HG03095 (cell line): ENCODE measurements around the gene SLC48A1.

Experiments used
- ATAC-seq: cut with Tn5 transposase; IDR thresholded peaks from one replicate; pipeline ENCODE4 v1.9.1; 2021; ENCODE audit warnings: moderate library complexity; ENCODE audit not compliant: unreplicated experiment

The SLC48A1 gene

DNA sequence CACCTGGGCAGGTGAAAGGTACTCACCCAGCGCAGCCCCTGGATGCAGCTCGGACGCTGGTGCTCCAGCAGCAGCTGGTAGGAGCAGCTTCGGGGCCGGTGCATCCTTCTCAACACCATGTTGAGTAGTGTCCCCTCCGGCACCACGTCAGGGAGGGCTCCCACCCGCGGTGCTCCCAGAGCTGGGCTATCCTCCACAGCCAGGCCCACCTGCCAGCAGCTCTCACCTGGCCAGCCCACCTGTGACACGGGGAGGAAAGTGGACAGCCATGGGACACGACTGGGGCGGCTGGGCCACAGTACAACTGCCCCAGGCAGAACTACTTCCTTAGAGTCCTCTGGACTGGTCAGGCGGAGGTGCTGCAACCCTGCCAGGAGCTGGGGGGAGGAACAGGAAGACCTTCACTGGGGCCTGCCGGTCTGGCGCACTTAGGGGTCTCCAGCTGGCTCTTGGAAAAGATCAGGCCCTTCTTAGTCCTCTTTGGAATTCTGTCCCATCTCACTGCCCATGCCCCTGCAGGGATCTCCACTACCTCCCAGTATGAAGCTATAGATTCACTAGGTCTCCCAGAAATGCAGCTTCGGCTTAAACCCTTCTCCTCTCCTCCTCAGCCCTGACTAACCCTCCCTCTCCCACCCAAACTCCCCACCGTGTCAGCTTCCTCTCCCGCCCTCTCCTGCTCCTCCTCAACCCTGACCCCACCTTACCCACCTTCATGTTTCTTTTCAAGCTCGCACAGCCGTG lies 15.0 kb upstream of the SLC48A1 start:
- no peak for ATAC-seq

DNA sequence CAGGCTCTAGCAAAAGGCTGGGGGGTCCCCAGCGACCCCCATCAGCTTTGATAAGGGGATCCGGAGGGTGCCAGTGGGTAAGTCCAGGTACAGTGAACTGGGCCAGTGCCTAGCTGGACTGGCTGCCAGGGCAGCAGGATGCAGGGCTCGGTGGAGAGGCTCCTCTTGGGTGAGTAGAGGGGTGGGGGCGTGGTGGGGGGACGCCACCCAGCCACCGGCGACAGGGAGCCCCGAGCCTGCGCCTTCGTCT lies 14.5 kb upstream of the SLC48A1 start:
- no peak for ATAC-seq

DNA sequence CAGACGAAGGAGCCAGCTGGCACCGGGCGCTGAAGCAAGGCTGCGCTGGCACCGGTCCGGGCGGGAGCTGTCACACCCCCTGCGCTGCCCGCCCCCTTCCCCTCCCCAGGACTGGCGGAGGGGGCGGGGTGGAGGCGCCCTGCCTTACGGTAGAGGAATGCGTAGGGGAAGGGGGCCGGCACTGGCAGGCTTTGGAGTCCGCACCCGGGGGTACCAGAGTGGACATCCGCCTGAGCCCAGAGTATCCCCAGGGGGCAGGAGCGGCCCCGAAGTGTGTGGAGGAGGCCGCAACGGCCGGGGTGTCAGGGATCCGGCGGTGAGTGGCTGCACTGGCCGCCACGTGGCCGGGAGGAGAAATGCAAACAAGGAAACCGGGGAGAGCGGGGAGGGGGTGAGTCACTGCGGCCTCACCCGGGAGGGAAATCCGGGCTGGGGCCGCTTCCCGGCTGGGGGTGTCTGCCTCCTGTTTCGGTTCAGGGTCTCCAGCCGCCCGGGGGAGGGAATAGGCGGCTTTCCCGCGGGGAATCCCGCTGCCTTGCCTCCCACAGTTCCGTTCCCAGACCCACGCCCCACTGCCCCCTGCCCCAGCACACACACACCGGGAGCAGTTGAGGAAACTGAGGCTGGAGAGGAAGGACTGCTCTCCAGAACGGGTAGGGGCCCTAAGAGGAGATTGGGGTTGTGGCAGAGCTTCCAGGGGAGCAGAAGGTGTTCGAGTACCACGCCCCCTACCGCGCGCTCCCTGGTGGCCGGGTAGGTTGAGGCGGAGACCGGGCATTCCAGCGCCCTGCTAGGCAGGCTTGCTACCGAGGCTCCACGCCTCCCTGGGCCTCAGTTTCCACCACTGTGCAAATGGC lies 14.0 kb upstream of the SLC48A1 start, which contains the start of gene RAPGEF3:
Gene RAPGEF3, minus strand, starts transcription at position 47 of the 857 bp plus-strand sequence. CDS start 324 bp downstream, outside the sequence.
- peak; percentile 45 for ATAC-seq

DNA sequence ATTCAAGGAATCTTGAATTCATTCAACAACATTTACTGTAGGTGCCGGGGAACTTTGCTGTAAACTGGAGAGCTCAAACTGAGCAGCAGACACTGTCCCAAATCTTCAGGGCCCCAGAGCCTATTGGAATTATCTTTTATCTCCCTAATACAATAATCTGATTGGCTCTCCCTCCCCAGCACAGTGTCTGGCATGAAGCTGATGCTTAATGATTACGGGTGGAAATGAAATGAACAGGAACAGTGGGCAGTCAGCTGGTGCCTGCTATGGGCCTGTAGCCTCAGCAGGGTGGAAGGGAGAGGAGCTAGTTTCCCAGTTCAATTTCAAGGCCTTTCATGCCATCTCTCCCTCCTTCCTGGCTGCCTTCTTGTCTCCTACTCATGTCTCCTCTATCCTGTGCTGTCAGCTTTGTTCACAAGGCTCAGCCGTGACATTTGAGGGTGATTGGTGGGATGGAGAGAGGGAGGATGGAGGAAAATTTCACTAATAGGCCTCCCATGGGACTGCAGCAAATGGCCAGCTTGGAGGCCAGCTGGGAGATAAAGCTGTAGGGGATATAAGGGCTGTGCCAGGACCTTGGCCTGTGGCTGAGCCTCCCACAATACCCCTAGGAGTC lies 10.1 kb upstream of the SLC48A1 start:
- ATAC-seq = no peak

DNA sequence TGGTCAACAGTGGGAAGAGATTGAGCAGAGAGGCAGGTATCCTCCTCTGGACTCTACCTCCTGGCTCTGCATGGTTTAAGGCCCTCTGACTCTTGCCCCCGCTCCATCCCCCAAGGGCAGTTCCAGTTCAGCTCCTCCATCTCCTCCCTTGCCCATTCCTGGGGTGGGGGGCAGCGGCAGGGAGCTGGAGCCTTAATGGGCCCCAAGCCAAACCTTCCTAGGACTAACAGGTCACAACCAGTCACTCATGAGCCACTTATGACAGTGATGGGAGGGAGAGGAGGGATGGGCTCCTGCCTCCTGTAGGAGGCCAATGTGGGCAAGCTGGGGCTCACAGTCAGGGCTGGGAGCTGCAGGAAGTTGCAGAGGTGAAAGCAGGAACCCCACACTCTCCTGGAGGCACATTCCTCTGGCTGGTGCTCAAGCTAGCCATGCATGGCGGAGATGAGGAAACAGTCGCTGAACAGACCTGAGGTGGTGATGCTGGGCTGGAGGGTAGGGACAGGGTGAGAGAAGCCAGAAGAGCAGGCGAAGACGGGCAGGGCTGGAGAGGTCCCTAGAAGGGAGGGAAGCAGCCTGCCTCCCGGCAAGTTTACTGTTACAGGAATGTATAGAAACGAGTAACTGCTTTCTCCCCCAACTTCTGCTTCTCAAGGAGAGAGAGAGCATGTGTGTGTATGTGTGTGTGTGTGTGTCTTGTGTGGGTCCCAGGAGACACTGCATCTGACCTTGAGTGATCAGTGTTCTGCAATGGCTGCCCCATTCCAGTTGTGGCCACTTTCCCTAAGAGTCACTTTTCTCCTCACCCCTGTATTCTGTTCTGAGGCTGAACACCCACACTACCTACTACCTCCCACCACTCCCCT lies 9.3 kb upstream of the SLC48A1 start:
- ATAC-seq = no peak

DNA sequence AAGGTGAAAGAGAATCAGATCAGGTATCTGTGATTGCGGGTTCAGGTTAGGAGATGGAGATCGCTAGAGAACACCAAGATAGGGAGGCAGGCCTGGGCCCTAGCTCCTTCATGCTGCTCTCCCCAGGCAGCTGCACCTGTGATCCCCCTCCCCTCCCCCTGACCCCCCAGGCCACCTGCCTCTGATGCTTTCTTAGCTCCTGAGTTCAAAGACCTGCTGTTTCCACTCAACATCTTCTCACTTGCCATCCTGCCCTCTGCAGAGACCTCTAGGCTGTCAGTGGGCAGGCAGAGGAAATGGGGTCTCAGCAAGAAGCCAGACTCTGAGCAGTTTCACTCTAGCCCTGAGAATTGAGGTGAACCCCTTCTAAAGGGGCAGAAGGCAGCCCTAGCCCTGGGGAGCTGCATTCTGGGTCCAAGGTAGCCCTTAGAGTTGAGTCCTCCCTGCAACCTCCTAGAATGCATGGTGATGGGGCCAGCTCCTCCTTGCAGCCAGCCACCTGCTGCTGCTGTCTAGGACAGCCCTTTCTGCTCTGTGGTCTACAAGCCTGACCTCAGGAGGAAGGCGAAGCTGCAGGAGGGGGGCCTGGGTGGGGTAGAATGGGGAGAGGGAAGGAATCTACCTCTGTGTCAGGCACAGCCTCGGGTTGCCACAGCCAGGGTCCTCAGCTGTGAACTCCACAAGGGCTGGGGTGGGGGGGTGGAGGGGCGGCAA lies 6.4 kb upstream of the SLC48A1 start:
- ATAC-seq = no peak

DNA sequence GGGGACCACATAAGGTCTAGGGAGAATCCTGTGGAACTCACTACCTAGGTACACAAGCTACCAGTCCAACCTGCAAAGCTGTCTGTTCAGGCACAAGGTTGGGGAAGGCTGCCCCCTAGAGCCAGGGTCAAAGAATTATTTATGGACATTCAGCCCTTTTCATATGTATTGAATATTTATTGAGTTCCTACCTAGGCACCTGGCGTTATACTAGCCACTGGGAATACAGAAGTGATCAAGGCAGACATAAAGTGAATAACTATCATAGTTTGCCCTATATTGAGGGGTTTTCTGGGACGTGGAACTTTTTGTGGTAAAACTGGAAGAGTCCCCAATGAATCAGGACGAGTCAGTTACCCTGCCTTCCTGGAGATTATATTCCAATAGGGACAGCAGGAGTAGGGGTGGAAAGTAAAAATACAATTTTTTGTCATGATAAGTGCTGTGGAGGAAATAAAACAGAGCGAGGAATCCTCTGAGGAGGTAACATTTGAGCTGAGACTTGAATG lies 5.8 kb upstream of the SLC48A1 start:
- ATAC-seq = peak; percentile 56

DNA sequence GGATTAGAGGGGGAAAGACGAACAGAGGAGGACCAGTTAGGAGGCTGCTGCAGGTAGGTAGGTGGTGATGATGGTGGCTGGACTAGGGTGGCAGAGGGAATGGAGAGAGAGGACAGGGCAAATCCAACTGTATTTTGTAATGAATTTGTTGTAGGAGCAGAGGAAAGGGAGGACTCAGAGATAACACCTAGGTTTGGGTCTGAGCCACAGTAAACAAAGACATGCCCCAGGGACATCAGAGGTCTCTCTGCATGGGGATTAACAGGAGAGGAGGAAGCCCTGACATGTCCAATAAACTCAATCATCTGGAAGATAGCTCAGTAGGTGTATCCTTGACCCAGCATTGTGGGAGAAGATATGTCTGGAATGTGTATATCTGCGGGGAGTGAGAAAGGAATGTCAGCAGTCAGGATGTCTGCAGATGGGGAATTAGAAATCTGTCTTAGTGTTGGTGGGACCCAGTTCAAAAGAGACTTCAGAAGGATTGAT lies 4.7 kb upstream of the SLC48A1 start:
- no peak for ATAC-seq

DNA sequence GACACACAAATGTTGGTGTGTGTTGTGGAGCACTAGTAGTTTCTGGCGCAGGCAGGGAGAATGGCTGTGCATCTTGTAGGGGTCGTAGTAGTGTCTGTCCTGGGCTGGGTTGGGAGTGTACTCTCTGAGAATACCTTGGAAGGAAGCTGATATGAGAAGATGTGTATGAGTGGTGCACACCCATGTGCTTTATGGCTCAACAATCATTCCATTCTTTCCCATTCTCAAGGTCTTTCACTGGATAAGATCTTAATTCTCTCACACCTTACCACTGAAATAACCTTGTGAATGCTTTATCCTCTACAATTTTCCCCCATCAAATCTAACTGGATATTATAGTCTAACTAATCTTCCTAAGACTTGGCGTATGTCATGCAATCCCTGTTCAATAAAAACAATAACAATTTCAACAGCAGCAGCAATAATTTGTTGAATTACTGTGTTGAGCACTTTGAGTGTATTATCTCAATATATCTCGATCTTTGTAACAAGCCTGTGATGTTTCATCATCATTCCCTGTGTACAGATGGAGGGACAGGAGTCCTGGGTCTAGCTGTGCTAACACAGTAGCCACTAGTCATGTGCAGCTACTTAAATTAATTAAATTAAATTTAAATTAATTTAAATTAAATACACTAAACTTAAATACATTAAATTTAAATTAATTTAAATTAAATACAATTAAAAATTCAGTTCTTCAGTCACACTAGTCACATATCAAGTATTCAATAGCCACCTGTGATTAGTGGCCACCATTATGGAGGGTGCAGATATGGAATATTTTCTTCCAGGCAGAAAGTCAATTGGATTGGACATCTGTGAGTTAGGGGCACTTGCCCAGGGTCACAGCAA lies 3.6 kb upstream of the SLC48A1 start:
- no peak for ATAC-seq

DNA sequence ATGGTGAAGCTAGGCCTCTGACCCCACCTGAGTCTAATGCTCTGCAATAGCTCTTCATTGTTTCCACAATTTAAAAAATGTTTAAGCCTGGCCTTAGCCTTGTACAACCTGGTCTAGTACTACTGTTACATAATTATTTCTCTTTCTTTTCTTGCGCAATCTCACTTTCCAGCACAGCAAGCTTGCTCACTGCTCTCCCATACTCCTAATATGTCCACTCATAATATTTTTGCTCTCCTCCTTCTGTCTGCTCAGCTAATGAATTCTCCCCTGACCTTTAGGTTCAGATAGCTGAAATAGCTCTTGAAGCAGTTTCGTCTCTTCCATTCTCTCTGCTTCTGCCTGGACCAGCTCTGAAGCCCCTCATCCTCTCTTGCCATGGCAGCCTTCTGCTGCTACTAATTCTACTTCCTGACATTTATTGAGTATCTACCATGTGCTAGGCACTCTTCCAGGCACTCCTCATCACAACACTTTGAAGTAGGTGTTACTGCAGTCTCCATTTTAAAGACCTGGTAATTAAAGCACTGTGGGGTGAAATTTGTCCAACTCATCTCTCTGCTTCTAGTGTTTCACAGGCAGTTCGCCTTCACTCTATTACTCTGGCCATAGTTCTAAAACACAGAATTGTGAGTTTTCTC lies 2.8 kb upstream of the SLC48A1 start:
- no peak for ATAC-seq

DNA sequence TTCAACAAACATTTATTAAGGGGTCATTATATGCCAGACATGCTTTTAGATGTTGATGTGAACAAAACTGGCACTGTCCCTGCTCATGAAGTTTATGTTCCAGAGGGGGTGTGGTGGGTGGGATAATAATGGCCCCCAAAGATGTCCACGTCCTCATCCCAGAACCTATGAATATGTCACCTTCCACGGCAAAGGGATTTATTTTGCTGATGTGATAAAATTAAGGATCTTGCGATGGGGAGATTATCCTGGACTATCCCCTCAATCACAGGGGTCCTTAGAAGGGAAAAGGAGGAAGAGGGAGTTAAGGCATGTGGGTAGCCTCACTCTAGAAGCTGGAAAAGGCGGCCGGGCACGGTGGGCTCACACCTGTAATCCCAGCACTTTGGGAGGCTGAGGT lies 1.7 kb upstream of the SLC48A1 start:
- ATAC-seq = no peak

DNA sequence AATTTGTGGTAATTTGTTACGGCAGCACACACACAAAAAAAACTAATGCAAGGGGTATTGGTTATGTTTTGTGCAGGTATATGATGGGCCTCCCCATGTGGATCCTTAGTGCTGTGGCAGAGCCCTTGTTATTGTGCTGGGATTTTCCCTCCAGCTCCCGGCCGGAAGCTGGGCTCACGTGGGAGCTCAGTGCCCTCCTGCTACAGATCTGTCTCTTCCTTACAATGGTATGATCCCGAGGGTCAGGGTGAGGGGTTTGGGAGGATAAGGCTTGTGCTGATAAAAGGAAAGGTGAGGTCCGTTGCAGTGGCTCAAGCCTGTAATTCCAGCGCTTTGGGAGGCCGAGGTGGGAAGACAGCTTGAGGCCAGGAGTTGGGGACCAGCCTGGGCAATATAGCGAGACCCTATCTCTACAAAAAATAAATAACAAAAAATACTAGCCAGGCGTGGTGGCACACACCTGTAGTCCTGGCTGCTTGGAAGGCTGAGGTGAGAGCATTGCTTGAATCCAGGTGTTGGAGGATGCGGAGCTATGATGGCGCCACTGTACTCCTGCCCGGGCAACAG lies 861 bp upstream of the SLC48A1 start:
- no peak for ATAC-seq

DNA sequence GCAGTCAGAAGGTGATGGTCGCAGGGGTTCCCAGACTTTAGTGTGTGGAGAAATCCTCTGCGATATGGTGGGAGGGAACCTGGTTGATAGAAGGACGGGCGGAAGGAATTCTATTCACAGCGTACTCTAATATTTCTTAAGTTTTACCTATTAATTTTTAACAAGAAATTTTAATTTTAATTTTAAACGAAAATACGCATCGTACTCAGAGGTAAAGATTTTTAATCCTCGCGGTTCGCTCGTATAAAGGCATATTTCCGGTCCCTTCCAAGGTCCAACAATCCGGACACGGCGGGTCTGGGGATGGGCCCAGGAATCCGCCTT lies 338 bp upstream of the SLC48A1 start:
- ATAC-seq = no peak

DNA sequence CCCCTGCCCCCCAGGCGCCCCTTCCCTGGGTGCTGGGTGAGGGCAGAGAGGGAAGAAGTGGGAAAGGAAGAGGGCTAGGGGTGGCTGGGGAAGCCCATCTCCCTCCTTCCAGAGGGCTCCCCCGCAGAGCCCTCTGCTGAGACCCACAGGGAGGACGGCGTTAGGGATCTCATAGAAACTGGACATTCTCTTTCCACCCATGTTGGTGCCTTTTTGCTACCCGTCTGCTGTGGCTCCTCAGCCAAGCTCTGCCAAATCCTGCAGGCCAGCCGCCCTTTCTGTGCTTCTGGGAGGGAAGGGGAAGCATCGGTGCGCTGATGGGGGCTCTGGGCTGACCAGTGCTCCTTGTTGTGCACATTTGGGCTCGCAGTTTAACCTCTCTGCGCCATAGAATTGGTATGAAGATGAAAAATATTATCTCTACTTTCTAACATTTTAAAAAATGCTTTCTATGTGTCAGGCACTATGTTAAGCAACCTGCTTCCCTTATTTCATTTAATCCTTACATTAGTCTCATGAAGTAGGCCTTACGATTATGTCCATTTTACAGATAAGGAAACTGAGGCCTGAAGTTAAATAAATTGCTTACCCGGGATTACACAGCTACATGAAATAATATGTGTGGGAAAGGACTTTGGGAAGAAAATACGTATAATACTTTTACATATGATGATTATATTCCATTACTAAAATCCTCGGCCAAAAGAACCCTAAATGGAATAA lies 981 bp downstream of the SLC48A1 start:
- ATAC-seq = no peak

DNA sequence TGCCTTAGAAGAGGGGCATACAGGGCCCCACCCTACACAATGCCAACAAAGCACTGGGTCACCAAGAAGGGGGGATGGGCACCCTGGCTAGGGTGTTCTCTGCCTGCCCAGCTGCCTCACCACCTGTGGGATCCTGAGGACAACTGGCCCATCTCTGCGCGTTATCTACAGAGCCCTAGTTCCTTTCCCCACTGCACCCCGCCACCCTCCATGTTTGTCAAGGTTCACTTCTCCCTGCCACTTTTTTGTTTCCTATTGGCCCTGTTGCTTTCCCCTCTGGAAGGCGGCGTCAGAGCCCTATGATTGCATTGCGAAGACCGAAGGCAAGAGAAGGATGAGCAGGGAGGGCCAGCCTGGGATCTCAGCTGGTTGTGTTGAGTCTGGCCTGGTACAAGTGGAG lies 1.6 kb downstream of the SLC48A1 start:
- ATAC-seq = no peak

DNA sequence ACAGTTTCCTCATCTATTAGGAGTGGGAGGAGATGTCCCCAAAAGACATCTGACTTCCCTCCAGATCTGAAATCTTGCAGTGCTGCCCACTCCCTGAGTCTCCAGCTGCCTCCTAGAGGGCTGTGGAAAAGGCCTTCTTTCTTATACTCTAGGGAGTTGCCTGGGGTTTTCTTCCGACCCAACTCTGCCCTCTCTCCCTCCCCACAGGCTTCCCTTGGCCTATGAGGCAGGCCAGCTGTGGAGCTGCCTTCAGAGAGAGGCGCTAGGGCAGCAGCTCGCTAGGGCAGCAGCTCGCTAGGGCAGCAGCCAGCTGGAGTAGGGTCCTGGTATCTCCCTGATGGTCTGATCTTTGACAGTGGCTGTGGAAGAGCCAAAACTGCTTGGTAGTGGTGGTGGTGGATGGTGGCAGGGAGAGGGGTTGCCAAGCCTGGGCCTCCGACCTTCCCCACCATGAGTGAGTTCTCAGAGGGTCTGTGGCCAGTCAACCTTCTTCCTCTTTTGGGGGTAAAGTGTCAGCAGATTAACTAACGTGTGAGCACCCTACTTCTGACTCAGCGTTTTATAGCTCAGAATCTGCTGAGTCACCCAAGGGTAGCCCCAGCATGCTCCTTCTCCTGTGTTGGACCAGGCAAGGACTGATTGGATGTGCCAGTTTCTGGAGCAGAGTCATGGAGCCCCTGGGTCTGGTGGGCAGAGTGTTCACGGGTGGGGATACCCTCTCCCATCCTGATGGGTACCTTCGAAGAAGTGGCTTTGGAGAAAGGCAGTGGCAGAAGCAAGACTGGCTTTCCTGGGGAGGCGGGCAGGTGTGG lies 2.3 kb downstream of the SLC48A1 start:
- no peak for ATAC-seq
